ENCODE data around the gene RAB44.

Gene RAB44

DNA sequence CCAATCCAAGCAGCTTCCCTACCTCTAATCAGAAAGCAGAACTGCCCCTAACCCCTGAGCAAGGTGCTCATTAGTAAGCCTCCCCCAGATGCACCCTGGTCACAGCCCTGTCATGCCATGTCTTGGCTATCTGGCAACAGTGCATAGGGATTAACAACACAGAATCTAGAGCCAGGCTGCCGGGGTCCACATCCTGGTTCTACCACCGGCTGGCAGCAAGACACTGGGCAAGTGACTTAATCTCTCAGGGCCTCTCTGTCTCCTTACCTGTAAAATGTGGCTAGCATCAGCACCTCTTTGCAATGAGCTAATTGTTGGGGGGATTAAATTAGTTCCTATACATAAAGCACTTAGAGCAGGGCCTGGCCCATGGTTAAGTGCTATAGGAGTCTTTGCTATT lies 73.5 kb downstream of the RAB44 start:
- no peak for DNase-seq (ENCODE audit: low read depth)

GRCh38 chr6:36772397-36772796 lies 74.8 kb downstream of the RAB44 start:
- DNase-seq (ENCODE audit: low read depth) = no peak

GRCh38 chr6:36774331-36774730 lies 76.7 kb downstream of the RAB44 start:
- no peak for DNase-seq (ENCODE audit: low read depth)

GRCh38 chr6:36776167-36776566 lies 78.5 kb downstream of the RAB44 start:
- DNase-seq (ENCODE audit: low read depth) = no peak

DNA sequence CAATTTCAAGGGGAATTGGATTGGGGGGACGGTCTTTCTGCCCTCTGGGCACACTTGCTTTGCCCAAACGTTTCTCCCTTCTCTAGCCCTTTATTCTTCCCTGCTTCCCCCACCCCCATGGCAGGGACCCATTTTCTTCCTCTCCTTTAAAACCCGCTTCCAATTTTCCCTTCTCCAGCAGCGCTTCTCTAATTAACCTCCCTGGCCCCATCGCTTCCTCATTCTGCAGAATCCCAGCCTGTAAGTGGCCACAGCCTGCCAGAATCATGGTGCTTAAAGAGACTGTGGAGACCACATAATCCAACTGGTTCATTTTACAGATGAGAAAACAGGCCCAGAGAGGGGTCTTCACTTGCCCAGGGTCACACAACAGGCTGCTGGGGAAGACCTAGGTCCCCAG lies 80.2 kb downstream of the RAB44 start:
- DNase-seq (ENCODE audit: low read depth) = no peak

DNA sequence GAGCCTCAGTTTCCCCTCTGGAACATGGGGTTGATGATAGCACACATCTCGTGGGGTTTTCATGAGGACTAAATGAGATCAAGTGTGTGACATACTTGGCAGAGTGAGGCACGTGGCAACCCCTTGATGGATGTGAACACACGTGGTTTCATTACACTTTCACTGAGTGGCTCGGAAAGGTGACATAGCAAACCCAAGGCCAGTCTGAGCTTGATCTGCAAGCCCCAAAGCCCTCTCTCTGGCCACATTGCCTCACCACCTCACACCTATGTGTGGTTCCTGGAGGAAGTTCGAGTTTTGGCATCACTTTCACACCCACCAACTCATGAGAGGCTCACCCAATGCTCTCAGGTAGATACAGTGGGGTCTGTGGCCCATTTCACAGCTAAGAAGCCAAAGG lies 81.6 kb downstream of the RAB44 start:
- DNase-seq (ENCODE audit: low read depth) = no peak

DNA sequence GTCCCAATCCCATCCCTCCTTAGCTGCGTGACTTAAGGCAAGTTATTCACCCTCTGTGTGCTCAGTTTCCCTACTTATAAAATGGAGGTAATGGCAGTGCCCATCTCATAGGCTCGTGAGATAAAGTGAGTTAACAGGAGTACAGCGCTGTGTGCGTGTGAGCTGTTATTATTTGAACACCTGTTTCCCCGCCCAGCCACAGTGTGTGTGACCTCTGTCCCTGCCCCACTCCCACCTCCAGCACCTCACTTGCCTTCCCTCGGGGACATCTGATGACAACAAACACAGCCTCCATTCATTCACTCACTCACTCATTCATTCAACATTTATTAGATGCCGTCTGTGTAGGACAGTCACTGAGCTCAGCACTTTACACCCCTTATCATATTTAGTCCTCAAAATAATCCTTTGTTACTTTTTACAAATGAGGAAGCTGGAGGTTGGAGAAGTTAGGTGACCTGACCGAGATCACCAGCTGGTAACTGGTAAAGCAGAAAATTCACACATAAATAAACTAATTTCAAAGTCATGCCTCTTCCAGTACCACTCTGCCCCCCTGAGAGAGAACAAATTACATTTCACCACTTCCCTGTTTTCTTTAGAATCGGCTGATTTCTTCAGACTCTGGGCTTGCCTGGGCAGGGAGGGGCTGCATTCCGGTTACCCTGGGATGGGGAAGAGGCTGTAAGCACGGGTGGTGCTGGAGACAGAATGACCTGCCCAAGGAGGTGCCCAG lies 83.0 kb downstream of the RAB44 start:
- no peak for DNase-seq (ENCODE audit: low read depth)

- DNase-seq (ENCODE audit: low read depth) = no peak
Observed at GRCh38 chr6:36781669-36782068, 84.0 kb downstream of the RAB44 start.

Data from stimulated activated CD8-positive, alpha-beta memory T cell treated with anti-CD3 and anti-CD28 coated beads, Interleukin-7, amount 100 ng/mL, for 24 hours (primary cell).